HepG2 (cell line): ENCODE measurements around the gene SEZ6. TPM values are rescaled to one million over a fixed set of nuclear protein-coding genes. Genes with fewer than 3 reads are reported as not detected.

Source experiments
- ATAC-seq: fragments of 200-7000 bp; cut with Tn5 transposase; 3 replicates; pipeline ENCODE4 v1.9.1; 2020; ENCODE audit warnings: mild to moderate bottlenecking, moderate library complexity
- BruUV-seq: library from RNA; stranded (reverse); fragments of 400-500 nt; replicated peaks from 2 replicates; lab custom pipeline; 2021; lab: Mats Ljungman, UMichigan
- CTCF ChIA-PET: fragments of 300-600 bp; formaldehyde crosslinking; extraction: SDS; loops from one replicate; lab custom pipeline; 2021; ENCODE audit warnings: low total read pairs, inconsistent platforms, low intra/inter-chr PET ratio; lab: Yijun Ruan, JAX
- POLR2A ChIA-PET: fragments of 350-600 bp; sonication (Branson Sonifier 250); formaldehyde crosslinking; loops from one replicate; lab custom pipeline; 2020; ENCODE audit warnings: antibody characterized with exemption, inconsistent platforms; lab: Yijun Ruan, JAX
- DNase-seq: peaks from one replicate; pipeline ENCODE4 v3.0.0-alpha.2; 2015; ENCODE audit warnings: low spot score
- FAIRE-seq: peaks from 3 replicates; lab custom pipeline; 2011; peaks lifted over from hg19 to GRCh38; lab: Jason Lieb, UNC
- H2AFZ ChIP-seq: one replicate; pipeline ENCODE4 v1.6.1; 2011; ENCODE audit warnings: low read length, inconsistent platforms
- H3K27ac ChIP-seq: fragments of 300-600 bp; 3 replicates; pipeline ENCODE4 v1.8.0; 2011; ENCODE audit warnings: mixed run types, mild to moderate bottlenecking, mixed read lengths, low read length, inconsistent platforms; ENCODE audit not compliant: insufficient read depth; ENCODE audit errors: extremely low read length
- H3K27me3 ChIP-seq, 2 experiments: fragments of 200-600 bp in 1 of 2; 2 replicates in 1 of 2; 3 replicates in 1 of 2; pipeline versions ENCODE4 v1.6.0 to v1.8.0; 2011; ENCODE audit warnings: low read length in 2 of 2, mild to moderate bottlenecking in 2 of 2, moderate library complexity in 2 of 2, inconsistent platforms in 1 of 2; ENCODE audit not compliant: insufficient read depth in 2 of 2, control insufficient read depth in 1 of 2
- H3K36me3 ChIP-seq, 2 experiments: fragments of 200-600 bp in 1 of 2; replicated peaks in 1 of 2; 2 replicates in 1 of 2; 3 replicates in 1 of 2; pipeline versions ENCODE4 v1.5.1 to v1.8.0; 2011; ENCODE audit warnings: low read length in 2 of 2, inconsistent platforms in 1 of 2; ENCODE audit not compliant: insufficient read depth in 2 of 2, control insufficient read depth in 1 of 2
- H3K4me1 ChIP-seq: 2 replicates; pipeline ENCODE4 v1.5.1; 2012; ENCODE audit warnings: low read length, inconsistent platforms; ENCODE audit not compliant: insufficient read depth
- H3K4me2 ChIP-seq: 2 replicates; pipeline ENCODE4 v1.6.0; 2011; ENCODE audit warnings: low read depth, low read length, inconsistent platforms
- H3K4me3 ChIP-seq, 3 experiments: fragments of 200-600 bp in 1 of 3; sonication (generic), shearing (Covaris generic) in 1 of 3; replicated peaks in 1 of 3; 2 replicates each; pipeline ENCODE4 v1.5.1; 2011 to 2016; ENCODE audit warnings: low read length in 3 of 3, inconsistent platforms in 2 of 3, low read depth in 2 of 3, mild to moderate bottlenecking in 2 of 3, control low read depth in 1 of 3, mixed read lengths in 1 of 3; ENCODE audit not compliant: insufficient read depth in 1 of 3
- H3K79me2 ChIP-seq: one replicate; pipeline ENCODE4 v1.6.1; 2011; ENCODE audit warnings: low read length, inconsistent platforms; ENCODE audit not compliant: insufficient read depth
- H3K9ac ChIP-seq: 2 replicates; pipeline ENCODE4 v1.6.0; 2011; ENCODE audit warnings: mild to moderate bottlenecking, low read depth, low read length, inconsistent platforms; ENCODE audit not compliant: insufficient read depth
- H3K9me3 ChIP-seq: 2 replicates; pipeline ENCODE4 v1.5.1; 2012; ENCODE audit warnings: mild to moderate bottlenecking, low read length
- H4K20me1 ChIP-seq: 2 replicates; pipeline ENCODE4 v1.6.0; 2011; ENCODE audit warnings: inconsistent platforms, mild to moderate bottlenecking, low read length, moderate library complexity; ENCODE audit not compliant: insufficient read depth
- KDM3A ChIP-seq: IDR thresholded peaks from 2 replicates; pipeline ENCODE4 v1.6.1; 2018; ENCODE audit warnings: low read depth, missing compliant biosample characterization
- KLF12 ChIP-seq: sonication (generic); formaldehyde crosslinking; IDR thresholded peaks from 2 replicates; pipeline ENCODE4 v1.4.0; 2020; ENCODE audit warnings: missing genetic modification reagents, borderline replicate concordance
- PCBP2 ChIP-seq: fragments of 200-400 bp; formaldehyde crosslinking; optimal IDR thresholded peaks from 2 replicates; pipeline ENCODE3; 2018; ENCODE audit warnings: low read length, low read depth; ENCODE audit not compliant: poor library complexity, severe bottlenecking
- SMC3 ChIP-seq: IDR thresholded peaks from 2 replicates; pipeline ENCODE4 v1.6.1; 2011; ENCODE audit warnings: low read length, improper control_type of control experiment
- TAF15 ChIP-seq: fragments of 200-400 bp; formaldehyde crosslinking; IDR thresholded peaks from one replicate; pipeline ENCODE4 v1.6.1; 2018; ENCODE audit warnings: mild to moderate bottlenecking, low read depth, low read length; ENCODE audit not compliant: poor library complexity, severe bottlenecking
- U2AF1 ChIP-seq: fragments of 200-400 bp; formaldehyde crosslinking; optimal IDR thresholded peaks from 2 replicates; pipeline ENCODE3; 2017; ENCODE audit warnings: mild to moderate bottlenecking, low read depth, low read length
- ZFP41 ChIP-seq: sonication (generic); formaldehyde crosslinking; IDR thresholded peaks from 2 replicates; pipeline ENCODE4 v1.4.0; 2020; ENCODE audit warnings: mild to moderate bottlenecking, missing genetic modification reagents, borderline replicate concordance
- ZNF264 ChIP-seq: sonication (generic); formaldehyde crosslinking; IDR thresholded peaks from 2 replicates; pipeline ENCODE4 v1.4.0; 2020; ENCODE audit warnings: missing genetic modification reagents
- ZNF441 ChIP-seq: sonication (generic); formaldehyde crosslinking; IDR thresholded peaks from 2 replicates; pipeline ENCODE4 v1.7.0; 2021; ENCODE audit warnings: missing genetic modification reagents, borderline replicate concordance
- ZNF557 ChIP-seq: sonication (generic); formaldehyde crosslinking; IDR thresholded peaks from 2 replicates; pipeline ENCODE4 v1.4.0; 2020; ENCODE audit warnings: missing genetic modification reagents
- ZNF629 ChIP-seq: sonication (generic); formaldehyde crosslinking; conservative IDR thresholded peaks from 2 replicates; pipeline ENCODE4 v1.5.0; 2020; ENCODE audit warnings: missing genetic modification reagents
- WGBS: methylation state at CpG from one replicate; pipeline ENCODE4 v1.1.6; 2017; ENCODE audit warnings: low lambda C conversion rate; 5-methylcytosine and 5-hydroxymethylcytosine counted together
- in situ Hi-C: cut with HindIII; loops from 2 replicates; pipeline ENCODE4 v1.10.0; 2017; ENCODE audit warnings: low pct_unique_long_range_greater_than_20kb; ENCODE audit not compliant: extremely low pct_ligation_motif_present
- intact Hi-C: fragments of 100-400 bp; cut with micrococcal nuclease; formaldehyde crosslinking; loops from one replicate; pipeline ENCODE4 v1.10.0; 2022; ENCODE audit not compliant: unreplicated experiment
- polyA plus RNA-seq, 8 experiments: library from polyadenylated mRNA; depleted of rRNA in 3 of 8; stranded (reverse) in 7 of 8; unstranded in 1 of 8; fragments of >200 nt; fragmentation: Illumina TruSeq in 4 of 8; extraction: Trizol in 4 of 8; gene quantifications; 2 replicates each; pipeline versions ENCODE4 v1.2.1 to v1.2.3, GENCODE V29; 2011 to 2016; ENCODE audit warnings: low read depth in 4 of 8, missing spikeins in 1 of 8, mixed read lengths in 1 of 8; ENCODE audit not compliant: insufficient read depth in 1 of 8
- total RNA-seq, 5 experiments: library from RNA; depleted of rRNA; stranded (reverse); fragments of >200 nt; fragmentation: Illumina TruSeq; extraction: Trizol; gene quantifications; 2 replicates each; pipeline ENCODE4 v1.2.3, GENCODE V29; 2016; ENCODE audit warnings: low read depth in 1 of 5
- TF ChIP-seq, protein P1 (sequence below): sonication (generic); formaldehyde crosslinking; IDR thresholded peaks from 2 replicates; pipeline ENCODE4 v1.5.1; 2020; ENCODE audit warnings: missing genetic modification reagents, mild to moderate bottlenecking, borderline replicate concordance
- TF ChIP-seq, protein P2 (sequence below): sonication (generic); formaldehyde crosslinking; IDR thresholded peaks from 2 replicates; pipeline ENCODE4 v1.8.0; 2022; ENCODE audit warnings: missing genetic modification reagents, low read depth, mild to moderate bottlenecking, borderline replicate concordance

The SEZ6 gene
- total and polyA plus RNA-seq, 2 of the 13 experiments (the other 11 are each of a cell fraction or from before 2014, with no cell fraction given): not detected

DNA sequence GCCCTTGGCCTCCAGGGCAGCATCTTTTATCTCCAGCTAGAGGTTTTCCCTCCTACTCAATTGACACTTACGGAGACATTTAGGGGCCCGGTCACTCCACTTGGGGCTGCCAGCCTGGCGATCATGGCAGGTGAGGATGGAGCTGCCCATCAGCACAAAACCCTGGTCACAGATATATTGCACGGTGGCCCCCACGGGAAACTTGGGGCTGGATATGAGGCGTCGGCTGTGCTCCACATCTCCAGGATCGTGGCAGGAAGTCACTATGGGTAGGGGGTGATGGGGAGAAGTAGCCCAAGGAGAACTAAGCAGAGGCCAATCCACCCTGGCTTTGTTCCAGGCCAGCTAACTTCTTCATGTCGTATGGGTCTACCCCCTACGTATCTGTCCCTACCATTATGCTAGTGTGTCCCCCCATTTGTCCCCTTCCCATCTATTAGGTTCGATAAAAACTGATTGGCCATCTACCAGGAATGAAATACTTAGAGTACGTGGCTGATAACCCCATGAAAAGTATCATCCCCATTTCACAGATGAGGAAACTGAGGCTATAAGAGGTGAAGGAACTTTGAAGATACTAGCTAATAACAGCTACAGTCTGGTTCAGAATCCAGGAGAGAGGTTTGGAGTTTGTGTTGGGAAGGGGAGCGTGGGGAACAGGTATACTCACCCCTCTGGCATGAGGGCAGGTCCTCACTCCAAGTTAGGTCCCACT is 48.4 kb downstream of the SEZ6 start:
- Histone ChIP-seq H3K36me3 (no peaks in the 10 kb centered on the region), H3K27ac (no peak overlapping the region), H4K20me1 (no peaks in the 10 kb centered on the region), H3K27me3 (peaks cover 0 to 16% of the 10 kb centered on the region in 2 experiments; a peak in 2 of 5 replicates), H3K4me3 (no peak overlapping the region), H3K4me2 (no peak overlapping the region), H3K79me2 (no peaks in the 10 kb centered on the region), H3K9me3 (no peaks in the 10 kb centered on the region), H3K9ac (no peak overlapping the region), H2AFZ (no peak overlapping the region), H3K4me1 (peaks cover 11% of the 10 kb centered on the region)
- FAIRE-seq: no peak
- in situ Hi-C loops (no loop called here), intact Hi-C loops (no loop called here)
- ChIA-PET CTCF (no interaction called here), POLR2A (no interaction called here)
- TF ChIP-seq KLF12 (CRISPR knock-in tag): no peak
- peak; percentile 50 for TF ChIP-seq ZNF629
- no peak for TF ChIP-seq SMC3
- DNase-seq: no peak
- 70% methylated on average over 8 of the region's 13 CpGs for WGBS
- no peak for ATAC-seq
- no TSS peak for BruUV-seq

DNA sequence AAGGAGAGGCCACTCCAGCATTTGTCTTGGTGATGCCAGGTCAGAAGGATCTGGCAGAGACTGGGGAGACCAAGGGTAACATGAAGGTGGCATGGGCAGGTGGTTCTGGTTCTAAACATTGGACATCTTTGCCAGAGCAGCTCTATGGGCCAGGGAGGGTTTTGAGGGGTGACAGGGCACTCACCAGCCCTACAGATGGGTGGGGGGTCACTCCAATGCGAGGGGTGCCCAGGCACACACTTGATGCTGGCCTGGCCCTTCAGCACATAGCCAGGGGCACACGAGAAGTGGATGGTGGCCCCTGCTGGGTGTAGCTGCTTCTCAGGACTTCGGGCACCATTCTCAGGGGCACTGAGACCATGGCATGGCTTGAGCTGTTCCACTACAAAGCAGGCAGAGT is 49.0 kb downstream of the SEZ6 start:
- Histone ChIP-seq H3K4me1 (peaks cover 11% of the 10 kb centered on the region), H3K4me3 (no peak overlapping the region), H3K79me2 (no peaks in the 10 kb centered on the region), H3K9ac (no peak overlapping the region), H3K27ac (no peak overlapping the region), H3K4me2 (no peak overlapping the region), H3K9me3 (no peaks in the 10 kb centered on the region), H3K27me3 (peaks cover 0 to 16% of the 10 kb centered on the region in 2 experiments; a peak in 2 of 5 replicates), H2AFZ (no peak overlapping the region), H4K20me1 (no peaks in the 10 kb centered on the region), H3K36me3 (no peaks in the 10 kb centered on the region)
- ChIA-PET CTCF (no interaction called here), POLR2A (no interaction called here)
- BruUV-seq: no TSS peak
- intact Hi-C loops (no loop called here), in situ Hi-C loops (no loop called here)
- no peak for FAIRE-seq
- 44% methylated on average over 1 of the region's 3 CpGs for WGBS
- no peak for ATAC-seq
- no peak for DNase-seq
- TF ChIP-seq KDM3A: no peak
- TF ChIP-seq, protein P1, sequence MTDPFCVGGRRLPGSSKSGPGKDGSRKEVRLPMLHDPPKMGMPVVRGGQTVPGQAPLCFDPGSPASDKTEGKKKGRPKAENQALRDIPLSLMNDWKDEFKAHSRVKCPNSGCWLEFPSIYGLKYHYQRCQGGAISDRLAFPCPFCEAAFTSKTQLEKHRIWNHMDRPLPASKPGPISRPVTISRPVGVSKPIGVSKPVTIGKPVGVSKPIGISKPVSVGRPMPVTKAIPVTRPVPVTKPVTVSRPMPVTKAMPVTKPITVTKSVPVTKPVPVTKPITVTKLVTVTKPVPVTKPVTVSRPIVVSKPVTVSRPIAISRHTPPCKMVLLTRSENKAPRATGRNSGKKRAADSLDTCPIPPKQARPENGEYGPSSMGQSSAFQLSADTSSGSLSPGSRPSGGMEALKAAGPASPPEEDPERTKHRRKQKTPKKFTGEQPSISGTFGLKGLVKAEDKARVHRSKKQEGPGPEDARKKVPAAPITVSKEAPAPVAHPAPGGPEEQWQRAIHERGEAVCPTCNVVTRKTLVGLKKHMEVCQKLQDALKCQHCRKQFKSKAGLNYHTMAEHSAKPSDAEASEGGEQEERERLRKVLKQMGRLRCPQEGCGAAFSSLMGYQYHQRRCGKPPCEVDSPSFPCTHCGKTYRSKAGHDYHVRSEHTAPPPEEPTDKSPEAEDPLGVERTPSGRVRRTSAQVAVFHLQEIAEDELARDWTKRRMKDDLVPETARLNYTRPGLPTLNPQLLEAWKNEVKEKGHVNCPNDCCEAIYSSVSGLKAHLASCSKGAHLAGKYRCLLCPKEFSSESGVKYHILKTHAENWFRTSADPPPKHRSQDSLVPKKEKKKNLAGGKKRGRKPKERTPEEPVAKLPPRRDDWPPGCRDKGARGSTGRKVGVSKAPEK: no peak
- TF ChIP-seq PCBP2: no peak
- no peak for TF ChIP-seq U2AF1
- TF ChIP-seq ZNF557 (CRISPR knock-in tag): no peak
- TF ChIP-seq TAF15: no peak
- no peak for TF ChIP-seq ZNF441 (CRISPR knock-in tag)
- TF ChIP-seq, protein P2, sequence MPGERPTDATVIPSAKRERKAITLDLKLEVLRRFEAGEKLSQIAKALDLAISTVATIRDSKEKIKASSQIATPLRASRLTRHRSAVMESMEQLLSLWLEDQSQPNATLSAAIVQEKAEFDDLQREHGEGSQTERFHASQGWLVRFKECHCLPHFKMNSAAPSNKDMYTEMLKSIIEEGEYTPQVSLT (CRISPR knock-in tag): no peak
- TF ChIP-seq ZNF264 (CRISPR knock-in tag): no peak
- TF ChIP-seq ZFP41 (CRISPR knock-in tag): no peak
